Measurements from ENCODE around the gene RTN4. TPM values are rescaled to one million over a fixed set of nuclear protein-coding genes. Genes with fewer than 3 reads are reported as not detected.

RTN4 gene
- total RNA-seq, 2 donors from 2014 or later = 190 to 249 TPM

GRCh38 chr2:54962935-54963440 is 87.3 kb downstream of the RTN4 start:
- no peak for TF ChIP-seq POLR2AphosphoS5 (IDR thresholded peaks at IDR 0.05)
- TF ChIP-seq POLR2A (IDR thresholded peaks at IDR 0.05) = no peak
- no peak for TF ChIP-seq CTCF (IDR thresholded peaks at IDR 0.05)
- H3K27ac ChIP-seq = no peak overlapping the region
- no peaks in the 10 kb centered on the region for H3K9me3 ChIP-seq
- no peaks in the 10 kb centered on the region for H3K36me3 ChIP-seq
- DNase-seq (ENCODE audit: low spot score) = no peak
- peaks cover 3% of the 10 kb centered on the region for H3K4me1 ChIP-seq (replicated peaks)
- H3K4me3 ChIP-seq = no peak overlapping the region
- H3K27me3 ChIP-seq (replicated peaks; ENCODE audit: insufficient read depth) = no peaks in the 10 kb centered on the region
- intact Hi-C loops (cut with DNase I) = no loop called here
- WGBS = 59% methylated on average over 3 of the region's 3 CpGs

- 90% methylated on average over 13 of the region's 13 CpGs for WGBS
- no peaks in the 10 kb centered on the region for H3K9me3 ChIP-seq
- no peak for DNase-seq (ENCODE audit: low spot score)
- H3K36me3 ChIP-seq = no peaks in the 10 kb centered on the region
- no peak overlapping the region for H3K27ac ChIP-seq
- intact Hi-C loops (cut with DNase I) = no loop called here
- no peak overlapping the region for H3K4me3 ChIP-seq
- peaks cover 3% of the 10 kb centered on the region for H3K4me1 ChIP-seq (replicated peaks)
- no peak for TF ChIP-seq CTCF (IDR thresholded peaks at IDR 0.05)
- TF ChIP-seq POLR2A (IDR thresholded peaks at IDR 0.05) = no peak
- no peak for TF ChIP-seq POLR2AphosphoS5 (IDR thresholded peaks at IDR 0.05)
- H3K27me3 ChIP-seq (replicated peaks; ENCODE audit: insufficient read depth) = no peaks in the 10 kb centered on the region
Observed at GRCh38 chr2:54962511-54962910, 87.7 kb downstream of the RTN4 start.

GRCh38 chr2:54960164-54960563 is 90.1 kb downstream of the RTN4 start:
- no peak for DNase-seq (ENCODE audit: low spot score)
- TF ChIP-seq CTCF (IDR thresholded peaks at IDR 0.05) (no peak), POLR2AphosphoS5 (IDR thresholded peaks at IDR 0.05) (no peak), POLR2A (IDR thresholded peaks at IDR 0.05) (no peak)
- Histone ChIP-seq H3K27me3 (replicated peaks; ENCODE audit: insufficient read depth) (no peaks in the 10 kb centered on the region), H3K27ac (no peak overlapping the region), H3K4me1 (replicated peaks) (no peaks in the 10 kb centered on the region), H3K4me3 (no peak overlapping the region), H3K36me3 (no peaks in the 10 kb centered on the region), H3K9me3 (no peaks in the 10 kb centered on the region)
- intact Hi-C loops (cut with DNase I) = no loop called here
- 67% methylated on average over 7 of the region's 7 CpGs for WGBS

GRCh38 chr2:54958717-54959371 is 91.4 kb downstream of the RTN4 start:
- H3K27me3 ChIP-seq (replicated peaks; ENCODE audit: insufficient read depth) = no peaks in the 10 kb centered on the region
- H3K36me3 ChIP-seq = no peaks in the 10 kb centered on the region
- H3K4me3 ChIP-seq = no peak overlapping the region
- 91% methylated on average over 14 of the region's 14 CpGs for WGBS
- intact Hi-C loops (cut with DNase I) = no loop called here
- TF ChIP-seq POLR2A (IDR thresholded peaks at IDR 0.05) (no peak), CTCF (IDR thresholded peaks at IDR 0.05) (no peak), POLR2AphosphoS5 (IDR thresholded peaks at IDR 0.05) (no peak)
- H3K9me3 ChIP-seq = no peaks in the 10 kb centered on the region
- no peak for DNase-seq (ENCODE audit: low spot score)
- H3K4me1 ChIP-seq (replicated peaks) = no peaks in the 10 kb centered on the region
- H3K27ac ChIP-seq = no peak overlapping the region

Measured in prostate gland (tissue), 2 donors.